ENCODE measurements around the gene CNIH1.

DNA sequence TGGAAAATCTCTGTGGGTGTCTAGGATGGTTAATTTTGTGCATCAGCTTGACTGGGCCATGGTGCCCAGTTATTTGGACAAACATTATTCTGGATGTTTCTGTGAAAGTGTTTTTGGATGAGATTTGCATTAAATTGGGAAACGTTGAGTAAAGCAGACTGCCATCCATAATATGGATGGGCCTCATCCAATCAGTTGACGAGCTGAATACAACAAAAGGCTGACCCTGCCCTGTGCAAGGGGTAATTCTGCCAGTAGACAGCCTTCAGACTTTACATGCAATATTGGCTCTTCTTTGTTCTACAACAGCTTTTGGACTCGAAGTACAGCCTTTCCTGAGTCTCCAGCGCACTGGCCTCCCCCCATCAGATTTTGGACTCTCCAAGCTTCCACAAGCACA, 45.9 kb downstream of the CNIH1 start:
- TF ChIP-seq CTCF (IDR thresholded peaks at IDR 0.05) (no peak), ZFX (IDR thresholded peaks at IDR 0.05; ENCODE audit: borderline replicate concordance) (no peak)
